HG02938 (cell line): ENCODE results near the gene CDX2.
A peak's percentile ranks its signal among the peaks of the same experiment; 100 is the strongest.
"Not testable (repeated sequence)": the region's sequence is repeated elsewhere in the genome, so short reads cannot be mapped to it uniquely, and the experiment has no call there.

ENCODE experiments used
- ATAC-seq: cut with Tn5 transposase; IDR thresholded peaks from one replicate; pipeline ENCODE4 v1.9.1; 2021; ENCODE audit warnings: mild to moderate bottlenecking, moderate library complexity; ENCODE audit not compliant: unreplicated experiment

Gene CDX2

DNA sequence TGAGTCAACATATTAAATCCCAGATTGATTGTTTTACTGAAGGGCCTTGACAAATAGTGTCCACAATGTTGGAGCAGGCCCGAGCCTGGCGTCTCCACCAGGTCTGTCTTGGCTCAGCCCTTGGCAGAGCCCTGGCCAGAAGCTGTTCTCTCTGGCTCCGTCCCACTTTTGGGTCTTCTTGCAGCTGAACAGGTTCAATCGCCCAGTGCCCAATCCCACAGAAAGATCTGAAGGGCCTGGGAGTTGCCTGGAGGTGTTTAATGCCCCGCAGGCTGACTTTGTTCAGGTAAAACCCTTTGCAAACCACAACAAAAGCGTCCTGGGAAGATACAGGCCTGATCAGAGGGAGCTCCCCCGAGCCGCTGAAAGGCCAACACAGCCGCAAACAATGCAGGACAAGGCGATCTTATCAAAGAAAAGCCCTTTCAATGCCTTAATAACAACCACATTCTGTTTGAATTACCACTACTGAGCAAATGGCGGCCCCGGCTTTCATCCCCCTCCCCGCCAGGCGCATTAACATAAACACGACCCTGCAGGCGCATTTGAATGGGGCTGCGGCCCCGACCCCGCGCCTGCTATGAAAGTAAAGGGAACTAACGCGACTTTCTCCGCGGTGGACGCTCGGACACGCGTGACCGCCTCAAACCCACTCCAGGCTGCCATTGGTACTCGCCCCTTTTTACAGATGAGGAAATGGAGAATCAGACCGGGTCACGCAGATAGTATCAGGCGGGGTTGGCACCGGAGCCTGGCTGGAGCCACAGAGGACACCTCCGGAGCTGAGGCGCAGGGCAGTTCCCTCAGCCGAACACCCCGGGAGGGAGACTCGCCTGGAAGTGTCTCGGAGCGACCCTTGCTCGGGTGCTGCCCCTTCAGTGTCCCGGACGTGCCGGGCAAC is 3.1 kb downstream of the CDX2 start:
- no peak for ATAC-seq

DNA sequence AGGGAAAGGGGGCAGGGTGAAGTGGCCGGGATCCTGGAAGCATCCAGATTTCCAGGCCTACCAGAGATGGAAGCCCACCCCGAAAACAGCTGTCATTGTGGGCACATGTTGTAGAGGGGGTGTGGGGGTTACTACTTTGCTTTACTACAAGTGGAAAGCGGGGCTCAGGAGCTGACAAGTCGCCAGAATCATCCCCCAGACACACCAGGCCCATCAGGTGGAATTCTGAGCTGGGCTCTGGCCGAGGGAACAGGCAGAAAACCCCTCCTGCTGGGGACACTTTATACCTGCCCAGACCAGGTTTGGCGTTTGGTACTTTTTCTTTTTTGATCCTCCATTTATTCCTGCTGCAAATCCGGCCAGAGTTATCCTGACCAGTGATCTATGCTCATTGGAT is 3.8 kb downstream of the CDX2 start:
- no peak for ATAC-seq

DNA sequence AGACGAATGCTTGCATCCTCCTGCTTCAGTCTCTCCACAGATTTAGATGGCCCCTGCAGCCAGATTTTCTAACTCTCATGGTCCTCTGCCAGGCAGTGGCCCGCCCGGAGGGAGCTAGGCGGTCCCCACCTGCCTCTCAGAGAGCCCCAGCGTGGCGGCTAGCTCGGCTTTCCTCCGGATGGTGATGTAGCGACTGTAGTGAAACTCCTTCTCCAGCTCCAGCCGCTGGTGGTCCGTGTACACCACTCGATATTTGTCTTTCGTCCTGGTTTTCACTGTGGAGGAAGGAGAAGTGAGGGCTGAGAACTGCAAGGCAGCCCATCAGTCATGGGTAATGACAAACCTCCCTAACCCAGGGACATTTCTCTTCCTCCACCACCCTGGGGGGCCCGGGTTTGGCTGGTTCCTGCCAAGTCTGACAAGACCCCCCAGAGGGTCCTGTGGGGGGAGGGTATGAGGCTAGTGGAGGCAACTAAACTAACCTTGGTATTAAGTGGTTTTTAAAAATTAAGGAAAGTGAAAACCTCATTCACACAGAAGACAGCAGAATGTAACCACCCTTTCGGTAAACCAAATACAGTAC is 4.3 kb downstream of the CDX2 start:
- ATAC-seq = no peak

DNA sequence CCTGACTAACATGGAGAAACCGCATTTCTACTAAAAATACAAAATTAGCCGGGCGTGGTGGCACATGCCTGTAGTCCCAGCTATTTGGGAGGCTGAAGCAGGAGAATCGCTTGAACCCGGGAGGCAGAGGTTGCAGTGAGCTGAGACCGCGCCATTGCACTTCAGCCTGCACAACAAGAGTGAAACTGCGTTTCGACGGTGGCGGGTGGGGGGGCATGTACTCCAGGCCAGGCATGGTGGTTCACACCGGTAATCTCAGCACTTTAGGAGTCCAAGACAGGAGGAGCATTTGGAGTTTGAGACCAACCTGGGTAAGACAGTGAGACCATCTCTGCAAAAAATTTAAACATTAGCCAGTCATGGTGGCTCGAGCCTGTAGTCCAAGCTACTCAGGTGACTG is 4.9 kb downstream of the CDX2 start:
- not testable (repeated sequence) for ATAC-seq

DNA sequence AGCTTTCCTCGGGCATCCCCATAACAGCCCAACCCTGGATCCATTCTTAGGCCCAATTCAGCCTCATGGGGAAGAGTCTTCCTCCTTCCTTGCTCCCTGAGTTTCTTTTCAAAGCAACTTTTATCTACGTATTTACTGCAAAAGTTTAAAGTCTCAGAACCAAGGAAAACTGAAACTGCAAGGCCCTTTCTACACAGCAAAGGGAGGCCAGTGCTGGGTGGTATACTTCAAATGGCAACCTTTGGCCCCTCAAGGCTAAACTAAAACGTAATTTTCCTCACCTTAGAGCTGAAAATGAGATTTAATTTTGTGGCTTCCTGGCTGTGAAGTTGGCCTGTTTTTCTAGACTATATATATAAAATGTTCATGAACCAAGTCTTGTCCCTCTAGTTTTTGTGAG is 5.6 kb downstream of the CDX2 start:
- ATAC-seq = no peak

DNA sequence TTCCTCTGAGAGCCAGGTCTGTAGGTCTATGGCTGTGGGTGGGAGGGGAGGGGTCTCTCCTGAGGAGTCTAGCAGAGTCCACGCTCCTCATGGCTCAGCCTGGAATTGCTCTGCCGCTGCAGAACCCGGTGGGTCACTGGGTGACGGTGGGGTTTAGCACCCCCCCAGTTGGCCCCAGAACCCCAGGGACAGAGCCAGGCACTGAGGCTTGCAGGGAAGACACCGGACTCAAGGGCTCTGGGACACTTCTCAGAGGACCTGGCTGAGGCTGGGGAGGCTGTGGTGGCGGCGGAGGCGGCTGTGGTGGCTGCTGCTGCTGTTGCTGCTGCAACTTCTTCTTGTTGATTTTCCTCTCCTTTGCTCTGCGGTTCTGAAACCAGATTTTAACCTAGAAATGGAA is 6.1 kb downstream of the CDX2 start:
- ATAC-seq = no peak

DNA sequence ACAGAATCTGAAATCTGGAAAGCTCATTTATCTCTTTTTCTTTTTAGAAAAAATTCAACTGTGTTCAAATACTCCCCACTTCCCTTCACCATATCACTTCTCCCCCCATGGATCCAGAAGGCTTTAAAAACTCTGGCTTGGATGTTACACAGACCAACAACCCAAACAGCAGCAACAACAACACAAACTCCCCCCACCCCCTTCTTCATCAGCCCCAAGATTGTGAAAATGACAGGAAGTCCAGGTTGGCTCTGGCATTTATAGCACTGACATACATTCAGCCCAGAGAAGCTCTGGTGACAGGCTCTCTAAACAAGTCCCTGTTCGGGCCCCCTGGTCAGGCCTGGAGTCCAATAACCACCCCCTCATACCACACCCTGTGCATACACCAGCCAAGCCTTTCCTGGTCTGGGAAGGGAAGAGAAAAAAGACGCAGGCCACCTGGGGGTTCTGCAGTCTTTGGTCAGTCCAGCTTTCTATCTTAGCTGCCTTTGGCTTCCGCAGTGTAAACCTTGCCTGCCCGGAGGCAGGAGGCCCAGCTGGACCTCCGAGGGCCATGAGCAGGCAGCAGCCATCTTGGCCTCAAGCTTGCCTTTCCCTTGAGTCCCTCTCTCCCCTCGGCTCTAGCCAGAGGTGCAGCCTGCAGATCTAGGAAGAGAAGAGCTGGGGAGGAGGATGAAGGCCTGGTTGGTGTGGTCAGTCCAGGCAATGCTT is 6.8 kb downstream of the CDX2 start:
- ATAC-seq = no peak

DNA sequence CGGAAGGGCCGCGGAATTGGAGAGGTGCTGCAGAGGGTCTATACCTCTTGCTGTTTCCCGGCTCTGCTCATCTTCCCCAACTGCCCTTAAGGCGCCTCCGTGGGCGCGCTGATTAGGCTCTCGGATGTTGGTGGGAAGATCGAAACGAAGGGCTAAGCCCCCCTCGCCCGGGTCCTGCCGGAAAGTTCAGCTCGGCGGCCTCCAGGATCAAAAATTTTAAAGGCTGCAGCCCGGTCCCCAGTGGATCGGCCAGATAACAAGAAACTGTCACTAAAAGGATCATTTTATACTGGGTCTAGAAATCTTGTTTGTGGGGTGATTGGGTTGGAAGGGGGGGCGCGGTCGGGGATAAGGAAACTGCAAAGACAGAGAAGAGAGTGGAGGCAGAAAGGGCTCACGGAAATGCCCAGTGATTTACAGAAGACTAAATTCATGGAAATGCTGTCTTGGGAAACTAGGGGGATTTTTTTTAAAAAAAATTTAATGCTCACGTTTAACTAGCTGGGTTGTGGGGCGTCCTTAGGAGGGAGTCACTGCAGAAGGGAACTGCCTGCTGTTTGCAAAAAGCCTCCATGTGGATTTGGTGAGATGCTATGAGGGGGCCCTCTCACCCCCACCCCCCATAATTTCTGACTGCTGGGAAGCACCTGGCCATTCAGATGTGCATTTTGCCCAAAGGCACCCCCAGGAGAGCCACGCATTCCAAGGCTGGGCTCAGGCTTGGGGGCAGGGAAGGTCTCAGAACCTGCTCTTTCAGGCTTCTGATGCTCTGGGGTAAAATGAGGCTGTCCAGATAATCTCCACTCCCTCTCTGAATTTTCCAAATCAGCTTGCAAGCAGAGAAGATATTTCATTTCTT is 7.7 kb downstream of the CDX2 start:
- no peak for ATAC-seq

DNA sequence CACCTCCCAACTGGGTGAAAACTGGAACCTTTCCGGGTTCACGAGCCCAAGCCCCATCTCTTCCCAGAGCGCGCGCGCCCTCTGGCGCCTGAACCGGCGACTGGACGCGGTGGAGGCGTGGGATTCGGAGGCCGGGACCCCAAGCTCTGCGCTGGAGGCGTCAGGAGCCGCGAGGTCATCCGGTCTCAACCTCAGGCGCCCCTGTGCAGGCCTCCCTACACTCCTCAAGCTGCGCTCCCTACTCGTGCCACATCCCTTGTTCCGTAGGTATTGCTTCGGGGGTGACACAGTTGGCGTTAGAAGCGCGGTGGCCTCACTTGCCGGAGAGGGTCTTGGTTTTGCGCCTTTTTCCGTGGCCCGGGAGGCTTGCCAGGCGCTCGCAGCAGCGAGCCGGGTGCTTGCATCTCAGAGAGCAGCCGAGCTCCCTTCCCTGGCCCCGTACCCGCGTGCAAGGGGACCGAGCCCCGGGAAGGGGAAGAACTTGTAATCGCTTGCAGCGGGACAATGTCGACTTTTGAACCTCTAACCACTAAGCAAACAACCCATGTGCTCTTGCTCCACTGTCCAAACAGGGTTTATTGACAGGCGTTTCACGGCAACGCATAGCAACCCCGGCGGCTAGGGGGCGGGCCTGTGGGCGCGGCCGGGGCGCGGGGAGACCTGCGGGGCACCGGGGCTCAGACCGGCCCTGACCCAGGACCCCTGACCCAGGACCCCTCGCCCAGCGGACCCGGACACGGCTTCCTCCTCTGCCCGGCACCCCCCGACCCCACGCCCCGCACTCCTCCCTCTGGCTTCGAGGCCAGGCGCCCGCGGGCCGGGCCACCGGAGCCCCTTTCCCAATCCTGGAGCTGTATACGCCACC is 8.5 kb downstream of the CDX2 start:
- ATAC-seq = peak; percentile 55

DNA sequence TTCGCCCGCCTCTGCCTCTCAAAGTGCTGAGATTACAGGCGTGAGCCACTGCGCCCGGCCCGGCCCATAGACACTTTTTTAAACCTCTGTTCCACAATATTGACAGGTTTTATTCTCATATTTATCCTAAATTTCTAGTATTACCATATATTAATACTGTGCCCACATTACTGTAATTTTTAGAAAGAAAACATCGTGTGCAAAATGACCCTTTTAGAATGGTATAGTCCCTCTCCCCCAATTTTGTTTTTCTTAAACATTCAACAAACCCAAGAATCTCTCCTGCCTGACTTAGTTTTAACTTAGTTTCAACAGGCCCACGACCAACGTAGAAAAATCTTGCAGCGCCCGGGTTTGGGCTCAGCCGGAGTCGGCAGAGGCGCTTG is 9.1 kb downstream of the CDX2 start:
- ATAC-seq = no peak

DNA sequence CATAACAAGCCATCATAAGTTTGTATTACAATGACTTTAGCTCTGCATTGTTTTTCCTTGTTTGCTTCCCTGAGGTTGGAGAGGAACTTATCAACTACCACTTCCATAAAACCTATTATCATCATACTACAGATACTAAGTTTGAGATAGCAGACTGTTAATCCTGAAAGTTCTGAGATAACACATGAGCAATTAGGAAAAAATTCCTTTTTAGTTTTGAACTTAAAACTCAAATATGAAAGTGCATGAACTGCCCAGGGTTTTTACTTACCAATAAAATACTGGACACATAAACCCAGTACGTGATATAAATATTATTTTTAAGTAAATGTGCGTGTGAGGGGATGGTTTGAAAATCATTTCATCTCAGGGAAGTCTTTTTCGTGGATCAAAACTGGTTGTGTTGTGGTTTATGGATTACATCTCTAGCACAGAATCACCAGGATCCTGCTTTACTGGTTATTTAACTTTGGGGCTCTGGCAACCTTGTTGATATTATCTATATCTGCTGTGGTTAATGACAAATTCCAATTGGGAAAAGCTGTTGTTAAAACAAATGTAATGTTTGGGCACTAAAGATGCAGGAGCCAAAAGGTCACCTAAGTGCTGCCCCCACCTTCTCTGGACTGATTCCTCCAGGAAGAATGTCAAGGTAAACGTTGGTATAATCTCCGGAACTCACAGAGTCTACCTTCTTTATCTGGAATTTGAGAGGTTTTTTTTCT is 12.4 kb downstream of the CDX2 start:
- ATAC-seq = no peak

DNA sequence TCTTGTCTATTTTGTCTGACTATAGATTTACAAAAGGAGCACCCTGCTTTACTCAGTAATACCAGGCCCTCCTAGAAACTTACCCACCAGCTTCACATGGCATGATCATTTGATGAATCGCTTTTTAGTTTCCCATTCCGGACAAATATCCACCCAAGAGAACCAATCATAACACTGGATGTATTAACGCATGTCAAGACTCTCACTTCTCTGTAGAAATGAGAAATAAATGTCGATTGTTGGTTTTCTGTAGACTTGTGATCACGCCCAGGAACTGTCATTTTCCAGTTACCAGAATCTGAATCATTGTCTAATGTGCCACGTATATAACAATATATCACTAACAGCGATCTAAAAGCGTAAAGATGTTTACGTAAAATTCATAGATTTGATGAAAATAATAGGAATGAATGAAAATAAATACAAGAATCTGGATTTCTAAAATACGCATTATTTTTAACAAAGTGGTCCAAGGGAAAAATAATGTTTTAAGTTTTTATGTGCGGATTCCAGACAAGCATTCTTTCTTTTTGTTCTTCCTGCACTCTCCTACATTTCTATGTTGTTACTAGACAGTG is 14.0 kb downstream of the CDX2 start:
- ATAC-seq = no peak

DNA sequence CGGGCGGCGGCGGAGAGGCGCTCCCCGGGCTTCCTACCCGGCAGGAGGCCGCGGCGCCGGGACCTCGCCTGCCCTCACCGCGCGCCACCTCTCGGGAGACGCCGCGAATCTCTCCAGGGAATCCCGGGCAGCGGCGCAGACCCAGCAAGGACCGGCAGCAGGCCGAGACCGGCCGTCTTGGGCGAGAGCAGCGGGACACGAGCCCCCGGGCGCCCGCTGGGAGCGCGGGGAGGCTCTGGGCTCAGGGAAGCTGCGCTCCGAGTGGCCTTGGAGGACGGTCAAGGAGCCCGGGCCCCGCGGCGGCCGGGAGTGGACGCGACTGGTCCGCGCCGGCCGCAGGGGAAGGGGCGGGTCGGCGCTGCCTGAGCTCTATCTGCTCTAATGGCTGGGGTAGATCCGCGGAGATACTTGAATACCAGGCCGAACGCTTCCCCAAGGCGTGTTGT is 14.7 kb downstream of the CDX2 start:
- ATAC-seq = peak; percentile 25

DNA sequence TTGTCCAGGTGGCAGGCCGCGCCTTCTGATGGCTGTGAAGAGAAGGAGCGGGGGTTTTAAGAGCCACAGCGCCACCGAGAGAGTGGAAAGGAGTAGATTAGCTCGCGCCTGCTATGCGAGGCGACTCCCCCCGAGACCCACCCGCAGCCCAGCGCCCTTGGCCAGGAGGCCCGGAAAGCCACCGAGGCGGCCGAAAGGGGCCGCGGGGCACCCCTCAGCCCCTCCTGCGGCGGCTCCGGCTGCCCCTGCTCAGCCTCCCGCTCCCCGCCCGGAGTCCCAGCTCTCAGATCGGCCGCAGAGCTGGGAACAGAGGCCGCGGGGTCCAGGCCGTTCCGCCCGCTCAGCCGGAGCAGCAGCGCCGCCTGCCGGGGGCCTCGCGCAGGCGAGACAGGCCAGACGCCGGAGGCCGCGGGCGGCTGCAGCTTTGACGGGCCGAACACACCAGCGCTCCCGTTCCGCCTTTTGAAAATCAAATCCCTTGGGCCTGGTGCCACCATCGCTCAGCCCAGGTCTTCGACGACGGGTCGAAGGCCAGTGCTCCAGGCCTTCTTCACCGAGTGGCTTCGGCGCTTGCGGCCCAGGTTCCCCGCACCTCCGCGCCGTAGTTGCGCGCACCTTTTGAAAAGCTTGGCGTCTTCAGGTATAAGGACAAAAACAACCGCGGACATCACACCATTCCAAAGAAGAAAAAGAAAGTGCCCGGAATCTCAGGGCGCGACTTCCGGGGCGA is 15.3 kb downstream of the CDX2 start:
- ATAC-seq = peak; percentile 75

DNA sequence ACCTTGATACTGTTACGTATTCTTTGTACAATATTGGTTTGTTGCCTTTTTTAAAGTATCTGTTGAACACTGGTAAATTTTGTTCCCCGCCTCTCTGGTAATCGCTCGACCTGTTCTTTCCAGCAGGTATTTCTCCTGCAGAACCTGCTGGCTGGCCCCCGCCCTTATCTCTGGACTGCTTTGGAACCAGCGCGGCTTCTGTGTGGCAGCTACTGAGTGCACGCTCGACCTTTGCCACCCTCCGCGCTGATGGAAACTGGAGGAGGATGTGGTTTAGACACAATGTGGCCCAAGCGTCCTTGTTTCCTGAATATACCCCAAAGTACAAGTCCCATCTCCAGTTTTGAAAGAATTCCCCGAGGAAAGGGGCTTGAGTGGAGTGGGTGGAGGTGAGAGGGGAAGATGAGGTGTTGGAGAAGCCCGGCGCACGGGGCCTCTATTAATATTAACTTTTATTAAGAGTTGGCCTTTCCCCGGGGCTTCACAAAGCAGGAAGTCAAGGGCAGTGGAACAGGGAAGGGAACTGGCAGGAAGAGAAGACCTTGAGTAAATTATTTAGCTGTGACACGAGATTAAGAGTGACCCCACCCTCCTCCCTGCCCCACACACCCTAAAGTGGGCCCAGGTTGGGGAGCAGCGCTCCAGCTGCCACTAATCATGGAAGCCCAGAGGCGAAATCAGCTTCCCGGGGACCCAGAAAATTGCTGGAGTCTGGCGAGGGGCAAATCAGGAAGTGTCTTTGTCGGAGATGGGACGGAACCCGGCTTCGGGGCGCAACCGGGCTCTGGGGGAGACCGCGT is 16.0 kb downstream of the CDX2 start:
- no peak for ATAC-seq

DNA sequence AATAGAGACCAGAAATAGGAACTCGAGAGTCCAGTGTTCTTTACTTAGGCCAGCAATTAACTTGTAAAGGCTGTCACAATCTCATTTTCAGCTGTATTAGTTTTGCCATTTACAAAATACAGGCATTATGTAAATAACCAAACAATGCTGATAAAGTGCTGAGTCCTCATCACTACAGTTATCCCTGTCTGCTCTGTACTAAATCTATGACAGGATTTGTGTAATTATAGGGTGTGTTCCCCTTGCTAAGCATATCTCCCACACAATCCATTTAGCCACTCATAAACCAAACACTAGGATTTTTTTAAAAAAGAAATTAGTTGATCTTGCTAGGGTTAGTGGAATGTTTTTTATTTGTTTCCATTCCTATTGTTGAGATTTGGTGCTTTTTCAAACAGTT is 26.1 kb downstream of the CDX2 start:
- no peak for ATAC-seq

DNA sequence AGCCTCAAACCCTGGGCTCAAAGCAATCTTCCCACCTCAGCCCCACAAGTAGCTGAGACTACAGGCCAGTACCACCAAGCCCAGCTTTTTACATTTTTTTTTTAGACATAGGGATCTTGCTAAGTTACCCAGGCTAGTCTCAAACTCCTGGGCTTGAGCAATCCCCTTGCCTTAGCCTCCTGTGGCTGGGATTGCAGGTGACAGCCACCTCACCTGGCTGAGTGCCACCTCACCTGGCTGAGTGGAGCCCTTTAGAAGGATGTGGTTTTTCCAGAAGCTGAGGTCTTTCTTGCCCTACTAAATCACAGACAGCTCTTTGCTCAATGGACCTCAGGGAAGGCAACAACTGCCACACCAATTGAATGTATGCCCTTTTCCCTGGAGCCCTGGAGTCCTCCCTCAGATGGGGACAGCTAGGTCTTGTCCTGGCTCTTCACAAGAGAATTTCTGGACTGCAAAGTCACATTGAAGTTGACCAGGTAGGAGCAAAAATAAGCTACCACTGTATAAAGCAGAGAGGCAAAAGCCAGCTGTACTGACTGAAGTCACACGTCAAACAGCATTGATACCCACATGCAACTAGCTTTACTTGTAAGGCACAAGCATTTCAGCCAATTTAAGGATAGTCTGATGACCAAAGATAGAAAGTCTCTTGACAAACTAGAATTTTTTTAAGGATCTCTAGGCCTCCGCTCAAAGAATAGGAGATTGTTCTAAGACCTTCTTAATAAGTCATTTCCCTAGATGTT is 35.4 kb downstream of the CDX2 start:
- no peak for ATAC-seq
